Activated CD4-positive, CD25-positive, alpha-beta regulatory T cell treated with anti-CD3 and anti-CD28 coated beads, Interleukin-2, amount 50 U/mL, for 16 hours (primary cell): Measurements from ENCODE around the gene FAM170B.

ENCODE experiments used
- DNase-seq: peaks from one replicate; pipeline ENCODE4 v3.0.0-alpha.2; 2020; ENCODE audit warnings: low read depth, low spot score

The FAM170B gene

DNA sequence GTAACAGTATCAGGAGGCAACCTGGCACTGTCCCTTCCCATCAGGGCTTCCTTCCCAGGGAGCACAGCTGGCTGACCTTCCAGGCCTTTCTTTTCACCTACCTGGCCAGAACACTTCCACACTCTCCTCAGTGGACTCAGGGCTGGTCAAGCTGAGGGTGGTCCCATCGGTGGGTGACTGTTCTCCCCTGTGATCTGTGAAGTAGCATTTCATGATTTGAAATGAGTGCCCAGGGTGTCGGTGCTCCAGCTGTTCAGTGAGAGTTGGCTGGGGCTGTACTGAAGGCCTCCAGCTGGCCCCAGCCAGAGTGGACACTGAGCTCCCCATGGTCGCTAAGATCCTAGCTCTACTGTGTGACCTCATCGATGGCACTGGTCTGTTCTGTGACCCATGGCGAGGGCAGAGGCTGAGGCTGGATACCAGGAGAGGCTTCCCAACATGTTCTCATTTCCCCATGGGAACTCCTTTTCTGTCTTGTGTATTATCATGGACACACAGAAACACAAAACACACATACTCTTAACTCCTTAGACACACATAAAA lies at the start of gene FAM170B:
TSS of gene FAM170B (minus strand) at position 316 of the 543 bp plus-strand sequence. CDS start at position 213, 103 bp downstream.
- no peak for DNase-seq

DNA sequence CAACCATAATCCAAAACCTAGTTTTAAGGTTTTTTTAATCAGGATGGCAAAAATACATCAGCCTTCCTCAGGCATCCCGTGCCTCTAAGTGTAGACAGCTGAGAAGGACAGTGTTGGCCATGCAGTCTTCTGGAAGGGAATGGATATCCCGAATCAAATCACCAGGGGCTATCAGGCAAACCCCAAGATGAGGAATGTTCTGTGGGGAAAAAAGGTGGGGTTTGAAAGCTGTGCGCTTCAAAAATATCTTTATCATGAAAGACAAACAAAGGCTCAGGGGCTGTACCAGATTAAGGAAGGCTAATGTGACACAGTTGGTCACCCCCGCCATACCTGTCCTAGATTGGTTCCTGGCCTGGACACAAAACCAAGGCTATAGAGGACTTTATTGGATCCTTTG lies 49.0 kb upstream of the FAM170B start:
- no peak for DNase-seq

DNA sequence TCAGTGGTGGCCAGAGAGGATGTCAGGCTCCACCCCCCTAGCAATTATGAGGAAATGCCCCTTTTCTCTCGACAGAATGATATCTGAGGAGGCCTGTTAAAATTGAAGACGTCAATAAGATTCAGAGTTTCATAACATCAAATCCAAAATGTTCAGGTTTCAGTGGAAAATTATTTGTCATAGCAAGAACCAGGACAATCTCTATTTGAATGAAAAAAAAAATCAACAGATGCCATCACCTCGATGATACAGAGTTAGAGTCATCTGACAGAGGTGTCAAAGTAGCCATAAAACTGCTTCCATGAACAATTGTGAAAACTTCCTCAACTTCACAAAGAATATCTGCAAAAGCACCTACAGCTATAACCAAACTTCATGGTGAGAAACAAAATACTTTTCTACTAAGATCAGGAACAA lies 46.6 kb upstream of the FAM170B start:
- no peak for DNase-seq

DNA sequence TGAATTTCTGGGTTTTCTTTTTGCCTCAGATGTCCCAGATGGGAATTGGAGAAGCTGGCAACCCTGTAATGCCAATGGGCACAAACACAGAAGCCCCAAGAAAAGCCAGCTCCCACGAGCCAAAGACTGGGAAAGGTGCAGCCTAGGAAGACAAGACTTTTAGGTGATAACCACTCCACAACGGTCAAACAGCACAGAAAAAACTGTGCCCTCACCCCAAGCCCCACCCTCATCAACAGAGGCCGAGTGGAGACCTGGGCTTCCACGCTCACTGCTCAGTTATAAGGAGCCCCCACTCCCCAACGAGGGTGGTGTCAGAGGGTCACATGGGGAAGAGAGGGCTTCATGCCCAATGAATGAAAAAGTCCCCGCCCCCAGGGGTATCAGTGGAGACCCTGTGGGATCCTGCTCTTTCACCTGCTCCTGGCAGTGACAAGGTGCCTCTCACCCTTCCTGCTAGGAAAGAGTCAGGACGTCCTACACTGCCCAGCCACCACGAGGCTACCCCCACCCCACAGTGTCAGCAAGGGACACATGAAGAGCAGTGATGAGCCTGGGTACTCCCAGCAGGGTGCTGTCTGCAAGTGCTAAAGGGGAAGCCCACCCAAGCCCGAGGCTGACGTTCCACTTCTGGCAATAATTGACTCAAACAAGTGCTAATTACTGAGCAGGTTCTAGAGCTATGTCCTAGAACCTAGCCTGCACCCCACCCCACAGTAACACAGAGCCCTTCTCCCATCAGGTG lies 46.0 kb upstream of the FAM170B start:
- no peak for DNase-seq

DNA sequence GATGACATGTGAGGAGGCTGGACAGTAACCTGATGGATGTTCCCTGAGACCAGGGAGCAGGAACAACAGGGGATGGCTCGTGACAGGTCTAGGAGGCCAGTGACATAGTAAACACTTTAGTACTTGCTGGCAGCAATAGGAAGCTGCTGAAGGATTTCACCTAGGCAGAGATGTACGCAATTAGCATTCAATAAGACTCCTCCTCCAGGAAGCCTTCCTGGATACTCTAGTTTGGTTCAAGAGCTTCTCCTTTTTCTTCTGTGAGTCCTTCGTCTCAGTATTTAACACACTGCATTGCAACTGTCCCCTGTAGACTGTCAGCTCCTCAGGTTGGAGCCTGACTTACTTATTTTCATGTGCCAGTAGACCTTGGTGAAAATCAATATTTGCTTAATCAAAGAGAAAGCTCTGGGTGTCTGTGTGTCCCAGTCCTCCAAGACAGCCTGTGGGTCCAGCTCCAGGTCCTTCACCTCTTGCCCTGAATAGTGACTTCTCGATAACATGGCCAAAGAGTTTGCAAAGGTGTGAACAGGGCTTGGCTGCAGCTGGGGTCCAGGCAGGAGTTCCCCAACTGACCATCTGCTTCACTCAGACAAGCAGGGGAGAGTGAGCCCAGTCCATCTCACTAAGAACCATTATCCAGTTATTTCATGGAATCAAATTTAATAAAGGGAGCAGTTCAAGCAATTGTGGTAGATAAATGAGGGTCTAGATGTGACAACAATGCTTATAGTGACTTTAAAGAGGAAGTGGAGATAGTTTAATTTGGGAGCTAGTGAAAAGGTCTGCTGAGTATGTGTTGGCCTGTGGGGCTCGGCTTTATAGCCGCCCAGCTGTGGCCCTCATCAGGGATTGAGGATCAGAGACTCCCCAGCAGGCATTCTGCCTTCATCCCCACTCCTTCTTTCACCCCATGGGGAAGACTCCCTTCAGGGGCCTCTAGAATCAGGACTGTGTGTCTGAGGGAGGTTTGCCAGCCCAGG lies 45.0 kb upstream of the FAM170B start:
- DNase-seq: no peak

DNA sequence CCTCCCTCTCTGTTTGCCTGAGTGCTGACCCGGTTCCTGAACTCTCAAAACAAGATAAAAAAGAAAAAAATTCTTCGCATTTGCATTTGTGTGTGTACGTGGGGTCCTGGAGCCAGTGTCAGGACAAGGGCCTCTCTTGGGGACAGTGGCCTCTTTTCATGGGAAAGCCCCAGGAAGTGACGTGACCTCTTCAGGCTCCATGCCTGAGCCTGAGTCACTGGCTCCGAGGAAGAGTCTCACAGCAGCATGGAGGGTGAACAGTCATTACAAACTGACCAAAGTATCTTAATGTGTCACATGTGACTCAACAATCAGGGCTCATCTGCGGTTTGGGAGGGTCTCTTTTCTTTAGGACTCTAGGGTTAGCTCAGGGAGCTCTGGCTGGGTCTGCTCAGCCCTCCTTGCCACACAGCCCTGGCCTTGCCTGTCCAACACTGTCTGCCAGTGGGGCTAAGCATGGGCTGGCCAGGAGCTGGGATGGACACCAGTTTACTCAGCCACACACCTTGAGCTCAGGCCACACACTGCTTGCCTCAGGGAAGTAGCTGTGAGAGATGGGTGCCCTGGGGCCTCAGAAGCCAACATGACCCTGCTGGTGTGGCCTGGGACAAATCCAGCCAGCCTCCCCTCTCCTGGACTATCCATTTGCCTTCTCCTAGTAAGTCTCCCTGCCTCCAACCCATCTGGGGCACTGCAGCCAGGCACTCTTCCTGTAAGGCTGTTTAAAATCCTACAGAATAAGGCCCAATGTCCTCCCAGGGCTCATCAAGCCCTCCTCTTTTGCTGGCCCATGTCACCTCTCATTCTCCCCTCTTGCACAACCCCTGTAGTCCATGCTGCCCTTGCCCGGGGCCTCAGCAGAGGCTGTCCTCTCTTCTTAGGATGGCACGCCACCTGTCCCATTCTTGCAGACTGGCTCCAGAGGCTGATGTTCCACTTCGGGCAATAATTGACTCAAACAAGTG lies 43.9 kb upstream of the FAM170B start:
- DNase-seq: peak; percentile 20

DNA sequence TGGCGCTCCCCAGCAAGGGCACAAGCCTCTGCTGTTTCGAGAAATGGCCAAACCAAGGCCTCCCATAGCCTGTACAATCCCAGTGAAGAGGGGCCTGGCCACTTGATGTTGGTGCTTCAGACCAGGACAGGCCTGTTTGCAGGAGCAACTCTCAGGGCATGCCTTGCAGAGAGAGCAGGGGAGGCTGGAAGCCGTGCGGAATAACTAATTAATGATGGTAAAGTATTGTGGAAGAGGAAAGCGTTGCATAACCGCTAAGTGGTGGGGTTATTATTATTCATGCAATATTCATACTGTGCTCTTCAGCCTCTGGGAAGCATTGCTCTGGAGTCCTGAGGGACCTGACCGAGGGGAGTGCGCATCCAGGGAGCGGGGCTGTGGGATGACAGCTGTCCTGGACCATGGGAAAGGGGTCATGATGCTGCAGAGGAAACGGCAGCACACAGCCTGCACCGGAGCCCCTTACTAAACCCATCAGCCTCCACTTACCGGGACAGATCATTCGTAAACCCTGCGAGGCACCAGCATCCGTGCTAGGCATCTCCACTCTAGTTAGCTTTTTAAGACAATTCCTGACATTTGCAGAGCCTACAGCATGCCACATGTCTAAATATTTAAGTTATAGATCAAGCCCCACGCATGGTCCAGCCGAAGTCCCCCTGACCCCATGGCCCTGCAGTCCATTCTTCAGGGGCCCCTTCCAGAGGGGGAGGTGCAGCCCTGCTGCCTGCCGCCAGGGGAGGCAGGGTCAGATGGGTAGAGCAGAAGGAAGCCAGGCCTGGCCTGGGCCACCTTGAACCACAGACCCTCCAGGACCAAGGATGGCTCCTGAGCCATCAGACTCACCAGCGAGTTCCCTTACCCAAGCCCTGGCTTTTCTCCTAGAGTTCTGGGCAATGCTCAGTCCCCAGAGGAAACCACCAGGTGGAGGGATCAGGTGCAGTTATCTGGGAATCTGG lies 42.8 kb upstream of the FAM170B start:
- no peak for DNase-seq

DNA sequence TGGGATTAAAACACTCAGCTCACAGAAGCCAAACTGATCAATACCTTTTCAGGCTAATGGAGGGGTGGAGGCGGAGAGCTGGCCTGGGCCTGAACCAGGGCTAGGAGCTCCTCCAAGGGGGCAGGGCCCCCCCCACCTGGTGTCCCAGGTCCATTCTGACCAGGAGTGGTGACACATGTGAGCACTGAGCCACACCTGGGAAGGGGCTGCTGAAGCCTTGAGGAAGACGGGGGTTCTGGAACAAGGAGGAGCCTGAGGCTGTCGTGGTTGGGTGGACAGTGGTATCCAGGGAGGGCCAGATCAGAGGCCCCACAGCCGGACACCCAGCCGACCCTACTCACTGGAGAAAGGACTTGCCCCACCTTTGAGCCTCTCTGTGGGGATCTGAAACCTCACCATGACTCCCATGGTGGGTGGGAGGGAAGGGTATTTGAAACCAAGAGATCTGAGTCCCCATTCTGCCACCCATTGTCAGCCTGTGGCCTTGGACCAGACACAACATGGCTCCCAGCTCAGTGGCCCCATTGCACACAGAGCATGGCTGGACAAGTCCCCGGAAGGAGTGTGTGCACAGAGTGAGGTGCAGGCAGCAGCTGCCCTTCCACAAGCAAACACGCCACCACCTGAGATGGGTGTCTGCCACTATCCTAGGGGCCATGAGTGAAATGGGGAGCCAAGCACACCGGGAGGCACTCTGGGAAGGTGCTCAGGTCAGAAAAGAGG lies 41.9 kb upstream of the FAM170B start:
- no peak for DNase-seq

DNA sequence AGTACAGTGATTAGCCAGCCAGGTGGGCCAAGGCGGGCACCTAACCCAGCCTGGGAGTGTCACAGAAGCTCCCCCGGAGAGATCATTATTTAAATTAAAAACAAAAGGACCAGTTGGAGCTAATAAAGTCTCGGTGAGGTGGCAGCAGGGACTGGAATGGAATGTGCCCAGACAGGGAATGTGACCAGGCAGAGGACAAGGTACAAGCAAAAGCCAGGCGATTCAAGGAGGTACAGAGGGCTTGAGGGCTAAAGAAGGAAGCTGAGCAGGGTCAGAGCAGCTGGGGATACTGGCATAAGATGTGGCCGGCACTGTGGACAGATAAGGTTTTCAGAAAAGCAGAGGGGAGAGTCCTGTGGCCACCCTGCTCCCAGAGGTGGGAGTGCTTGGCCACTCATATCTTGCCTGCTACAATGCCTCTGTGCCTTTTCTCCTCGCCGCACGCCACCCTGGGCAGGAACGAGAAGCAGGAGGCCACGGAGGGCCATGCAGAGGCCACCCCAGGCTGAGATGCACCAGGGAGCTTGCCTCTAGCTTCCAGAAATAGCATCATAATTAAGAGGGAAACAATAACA lies 41.2 kb upstream of the FAM170B start:
- no peak for DNase-seq

DNA sequence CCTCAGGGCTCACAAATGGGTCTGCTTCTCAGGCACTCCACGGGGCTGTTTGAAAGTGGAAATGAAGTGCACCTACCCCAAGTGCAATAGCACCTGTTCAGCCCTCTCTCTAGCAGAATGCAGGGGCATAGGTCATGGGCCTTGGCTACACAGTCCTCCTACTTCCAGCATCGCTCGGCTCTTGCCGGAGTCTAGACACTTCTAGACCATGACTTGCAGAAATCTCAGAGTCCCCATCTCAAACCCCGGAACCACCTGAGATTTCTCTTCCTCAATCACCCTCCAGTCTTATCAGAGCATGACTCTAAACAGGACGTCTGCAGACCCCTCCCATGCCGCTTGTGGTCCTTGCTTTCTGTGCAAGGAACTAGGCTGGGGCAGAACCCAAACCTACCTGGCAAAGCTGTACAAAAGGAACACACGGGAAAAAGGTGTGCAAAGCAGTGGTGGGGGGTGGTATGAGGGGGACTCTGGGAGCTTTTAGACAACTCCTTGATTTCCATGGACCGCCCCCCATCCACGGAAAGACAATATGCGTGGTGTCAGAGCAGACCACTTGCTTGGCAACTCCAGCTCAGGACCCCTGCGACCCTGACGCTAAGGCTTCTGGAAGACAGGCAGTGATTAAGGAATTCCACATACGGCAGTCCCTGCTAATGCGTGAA lies 40.6 kb upstream of the FAM170B start:
- DNase-seq: no peak

DNA sequence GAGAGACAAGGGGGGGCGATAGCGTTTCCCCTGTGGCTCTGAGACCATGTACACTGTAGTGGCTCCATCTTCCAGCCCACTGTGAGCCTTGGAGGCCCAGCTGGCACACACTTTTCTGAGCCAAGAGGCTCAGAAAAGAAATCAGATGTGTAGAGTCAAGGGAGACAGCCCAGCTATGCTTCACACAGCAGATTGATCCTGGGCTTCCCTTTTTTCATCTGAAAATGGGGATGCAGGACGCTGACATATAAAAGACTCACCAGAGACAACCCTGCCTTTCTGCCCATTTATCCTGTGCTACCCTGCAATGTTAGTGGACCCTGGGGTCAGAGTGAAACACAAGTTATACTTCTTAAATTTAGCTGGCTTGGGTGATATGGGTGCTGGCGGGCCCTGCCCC lies 40.0 kb upstream of the FAM170B start:
- DNase-seq: no peak

DNA sequence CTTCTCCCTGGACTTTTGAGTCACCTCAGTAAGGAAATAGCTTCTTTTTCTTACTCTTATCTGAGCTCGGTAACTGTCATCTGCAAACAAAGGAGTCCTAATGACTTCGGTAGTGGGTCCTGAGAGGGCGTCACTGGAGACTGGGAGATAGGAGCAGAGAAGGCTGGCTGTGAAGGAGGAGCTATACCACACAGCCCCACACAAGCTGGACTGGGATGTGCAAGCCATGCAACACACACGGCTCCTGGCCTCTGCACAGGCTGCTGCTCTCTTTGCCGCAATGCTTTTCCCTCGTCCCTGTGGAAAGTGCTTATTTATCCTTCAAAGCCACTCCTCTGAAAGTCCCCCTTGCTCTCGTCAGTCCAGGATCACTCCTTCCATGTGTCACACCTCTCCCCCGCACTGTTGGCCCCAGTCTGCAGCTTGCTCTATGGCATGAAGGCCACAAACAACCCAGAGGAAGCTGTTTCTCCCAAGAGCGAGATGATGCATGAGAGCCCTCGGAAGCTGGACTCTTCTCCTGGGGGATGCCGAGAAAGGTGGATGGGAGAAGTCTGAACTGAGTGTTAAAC lies 39.5 kb upstream of the FAM170B start:
- no peak for DNase-seq

DNA sequence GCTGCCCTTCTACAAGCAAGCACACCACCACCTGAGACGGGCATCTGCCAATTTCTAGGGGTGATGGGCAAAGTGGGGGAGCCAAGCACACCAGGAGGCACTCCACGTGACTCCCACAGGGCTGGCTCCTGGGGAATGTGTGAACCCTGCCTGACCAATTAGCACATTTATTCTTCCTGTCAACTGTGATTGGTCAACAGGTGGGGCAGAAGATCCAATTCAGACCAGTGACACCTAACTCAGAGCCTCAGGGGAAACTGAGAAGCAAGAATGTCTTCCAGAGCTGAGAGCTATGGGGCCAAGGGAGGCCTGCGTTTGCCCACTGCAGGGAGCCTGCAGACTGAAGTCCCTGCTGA lies 38.9 kb upstream of the FAM170B start:
- no peak for DNase-seq

DNA sequence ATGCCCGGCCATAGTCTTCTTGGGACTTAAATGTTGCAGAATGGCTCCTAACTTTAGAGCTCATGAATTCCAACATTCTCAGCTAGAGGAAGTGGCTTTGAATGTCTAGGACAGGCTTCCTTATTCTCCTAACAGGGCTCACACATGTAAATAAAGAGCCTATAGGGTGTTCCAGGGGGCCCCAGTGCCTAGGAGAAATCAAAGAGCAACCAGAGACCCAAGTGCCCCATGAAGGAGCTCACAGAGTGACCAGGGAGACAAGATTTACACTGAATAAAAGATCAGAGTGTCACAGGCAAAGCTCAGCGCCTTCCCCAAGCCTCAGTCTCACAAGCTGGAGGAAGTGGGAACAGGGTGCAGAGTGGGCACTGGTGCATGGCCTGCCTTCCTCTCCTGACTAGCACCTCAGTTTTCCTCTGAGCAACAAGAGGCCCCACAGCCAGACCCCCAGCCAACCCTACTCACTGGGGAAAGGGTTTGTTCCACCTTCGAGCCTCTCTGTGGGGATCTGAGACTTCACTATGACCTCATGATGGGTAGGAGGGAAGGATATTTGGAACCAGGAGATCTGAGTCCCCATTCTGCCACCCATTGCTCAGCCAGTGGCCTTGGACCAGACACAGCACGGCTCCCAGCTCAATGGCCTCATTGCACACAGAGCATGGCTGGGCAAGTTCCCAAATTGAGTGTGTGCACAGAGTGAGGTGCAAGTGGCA lies 38.4 kb upstream of the FAM170B start:
- DNase-seq: no peak

DNA sequence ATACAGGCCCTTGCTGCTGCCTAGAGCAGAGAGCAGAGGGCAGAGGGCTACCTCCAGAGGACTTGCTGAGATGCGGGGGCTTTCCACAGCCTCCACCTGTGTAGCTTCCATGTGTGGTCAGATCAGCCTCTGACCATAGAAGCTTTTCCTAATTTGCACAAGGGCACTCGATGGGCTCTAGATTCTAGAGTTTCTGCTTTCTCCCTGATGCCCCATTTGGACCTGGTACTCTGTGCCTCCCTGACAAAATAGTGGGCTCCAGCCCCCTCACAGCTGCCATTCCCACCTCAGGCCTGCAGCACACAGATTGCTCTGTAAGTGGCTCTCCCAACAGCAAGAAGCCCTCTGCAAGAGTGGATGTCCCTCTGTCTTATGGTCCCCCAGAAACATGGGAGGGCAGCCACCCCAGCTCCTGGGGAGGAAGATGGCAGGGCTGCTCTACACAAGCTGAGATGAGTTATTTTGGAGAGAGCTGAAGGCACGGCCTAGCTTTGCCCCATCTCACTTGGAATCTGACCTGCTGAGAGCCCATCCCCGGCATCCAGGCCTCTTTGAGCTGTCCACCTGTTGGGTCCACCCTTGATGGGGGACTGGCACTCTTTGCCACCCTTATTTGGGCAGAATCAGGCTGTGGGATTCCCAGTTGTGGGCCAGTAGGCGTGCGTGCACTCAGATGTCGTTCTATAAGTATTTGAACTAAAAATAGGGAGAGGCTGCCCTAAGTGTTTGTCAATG lies 37.7 kb upstream of the FAM170B start:
- DNase-seq: no peak

DNA sequence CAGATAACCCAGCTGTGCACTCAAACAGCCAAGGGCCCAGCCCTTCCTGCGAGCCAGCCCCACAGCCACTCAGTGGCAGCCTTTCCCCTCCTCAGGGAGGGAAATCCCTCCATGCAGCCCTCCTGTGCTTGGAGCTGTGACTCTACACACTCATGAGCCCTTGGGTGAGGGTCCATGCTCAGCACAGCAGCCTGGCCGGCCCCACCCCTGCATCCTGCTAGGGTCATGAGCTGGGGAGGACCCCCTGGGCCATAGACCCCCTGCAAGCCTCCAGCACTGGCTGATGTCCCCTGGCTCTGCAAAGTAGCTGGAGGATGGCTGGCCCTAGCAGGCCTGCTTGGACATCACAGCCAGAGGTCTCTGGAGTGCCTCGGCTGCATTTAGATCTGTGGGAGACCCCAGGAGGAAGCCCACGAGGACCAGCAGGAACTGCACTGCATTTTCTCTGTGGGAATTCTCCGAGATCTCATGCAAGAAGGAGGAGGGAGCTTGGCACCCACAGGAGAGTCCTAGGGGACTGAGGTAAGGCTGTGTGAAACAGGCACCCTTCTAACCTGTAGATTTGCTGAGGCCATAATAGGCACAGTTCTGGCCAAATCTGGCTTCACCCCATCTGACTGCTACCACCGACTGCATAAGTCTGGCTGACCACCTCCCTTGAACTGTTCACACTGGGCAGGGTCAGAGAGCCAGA lies 37.0 kb upstream of the FAM170B start:
- DNase-seq: no peak
